ENCODE data around the gene SHC2. TPM values are rescaled to one million over a fixed set of nuclear protein-coding genes. Genes with fewer than 3 reads are reported as not detected.

Gene SHC2
- total RNA-seq, 1 donor from 2014 or later = 29.7 TPM

DNA sequence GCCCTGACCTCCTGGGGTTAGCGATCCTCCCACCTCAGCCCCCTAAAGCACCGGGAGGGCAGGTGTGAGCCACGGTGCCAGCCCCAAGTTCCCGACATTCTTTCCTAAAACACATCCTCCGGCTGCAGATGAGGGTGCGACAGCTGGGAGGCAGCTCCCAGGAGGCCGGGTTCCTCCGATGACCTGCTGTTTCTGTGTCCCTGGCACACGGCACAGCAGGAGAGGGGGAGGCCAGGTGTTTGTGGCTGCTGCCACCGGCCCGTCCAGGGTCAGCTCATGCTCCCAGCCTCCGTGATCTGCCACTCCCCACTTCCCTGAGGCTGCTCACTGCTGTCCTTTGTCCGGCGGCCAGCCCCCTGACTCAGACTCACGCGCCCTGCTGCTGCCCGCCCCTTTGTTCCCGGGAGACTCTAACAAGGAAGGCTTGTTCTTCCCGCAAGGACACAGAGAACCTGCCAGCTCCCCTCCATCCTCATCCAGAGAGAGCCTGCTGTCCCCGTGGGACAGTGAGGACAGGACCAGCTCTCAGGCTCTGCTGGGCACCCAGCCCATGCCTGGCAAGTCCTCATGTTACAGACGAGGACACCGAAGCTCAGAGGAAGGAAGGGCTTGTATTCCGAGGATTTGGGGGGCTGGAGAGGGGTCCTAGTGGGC, 24.9 kb upstream of the SHC2 start:
- Histone ChIP-seq H3K27ac (ENCODE audit: low read depth, low read length) (no peak overlapping the region), H3K4me2 (ENCODE audit: low read length) (peak overlapping the region; percentile 60), H4K20me1 (ENCODE audit: insufficient read depth, low read length) (no peaks in the 10 kb centered on the region), H3K36me3 (ENCODE audit: insufficient read depth, low read length) (no peaks in the 10 kb centered on the region), H3K79me2 (ENCODE audit: insufficient read depth, low read length) (no peaks in the 10 kb centered on the region), H3K4me1 (ENCODE audit: insufficient read depth, low read length) (peaks cover 15% of the 10 kb centered on the region), H3K9ac (ENCODE audit: low read length) (peak overlapping the region; percentile 61), H3K9me3 (ENCODE audit: insufficient read depth, low read depth, low read length) (peaks cover 5% of the 10 kb centered on the region), H3K4me3 (ENCODE audit: insufficient read depth, low read depth, low read length) (no peak overlapping the region), H2AFZ (ENCODE audit: low read depth, low read length) (peak overlapping the region; percentile 62), H3K27me3 (ENCODE audit: insufficient read depth, low read length) (no peaks in the 10 kb centered on the region)
- H3K27me3 Mint-ChIP-seq (ENCODE audit: low read depth, unreplicated experiment) = peaks cover 3% of the 10 kb centered on the region
- peak; percentile 45 for TF ChIP-seq EZH2 (IDR thresholded peaks at IDR 0.05; ENCODE audit: insufficient read depth, low read length)
- TF ChIP-seq, protein P1, sequence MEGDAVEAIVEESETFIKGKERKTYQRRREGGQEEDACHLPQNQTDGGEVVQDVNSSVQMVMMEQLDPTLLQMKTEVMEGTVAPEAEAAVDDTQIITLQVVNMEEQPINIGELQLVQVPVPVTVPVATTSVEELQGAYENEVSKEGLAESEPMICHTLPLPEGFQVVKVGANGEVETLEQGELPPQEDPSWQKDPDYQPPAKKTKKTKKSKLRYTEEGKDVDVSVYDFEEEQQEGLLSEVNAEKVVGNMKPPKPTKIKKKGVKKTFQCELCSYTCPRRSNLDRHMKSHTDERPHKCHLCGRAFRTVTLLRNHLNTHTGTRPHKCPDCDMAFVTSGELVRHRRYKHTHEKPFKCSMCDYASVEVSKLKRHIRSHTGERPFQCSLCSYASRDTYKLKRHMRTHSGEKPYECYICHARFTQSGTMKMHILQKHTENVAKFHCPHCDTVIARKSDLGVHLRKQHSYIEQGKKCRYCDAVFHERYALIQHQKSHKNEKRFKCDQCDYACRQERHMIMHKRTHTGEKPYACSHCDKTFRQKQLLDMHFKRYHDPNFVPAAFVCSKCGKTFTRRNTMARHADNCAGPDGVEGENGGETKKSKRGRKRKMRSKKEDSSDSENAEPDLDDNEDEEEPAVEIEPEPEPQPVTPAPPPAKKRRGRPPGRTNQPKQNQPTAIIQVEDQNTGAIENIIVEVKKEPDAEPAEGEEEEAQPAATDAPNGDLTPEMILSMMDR (IDR thresholded peaks at IDR 0.05; ENCODE audit: insufficient read depth, low read depth, low read length) = no peak
- peaks cover 12% of the 10 kb centered on the region for H3K4me1 Mint-ChIP-seq (ENCODE audit: low read depth, unreplicated experiment)
- no peaks in the 10 kb centered on the region for H3K9me3 Mint-ChIP-seq (ENCODE audit: unreplicated experiment)
- DNase-seq (ENCODE audit: low read depth) (peak; percentile 9), FAIRE-seq (no peak)
- H3K4me3 Mint-ChIP-seq (ENCODE audit: unreplicated experiment) = peak overlapping the region; percentile 57
- peak overlapping the region; percentile 26 for H3K27ac Mint-ChIP-seq (ENCODE audit: unreplicated experiment)
- H3K36me3 Mint-ChIP-seq (ENCODE audit: low read depth, unreplicated experiment) = peaks cover 2% of the 10 kb centered on the region

DNA sequence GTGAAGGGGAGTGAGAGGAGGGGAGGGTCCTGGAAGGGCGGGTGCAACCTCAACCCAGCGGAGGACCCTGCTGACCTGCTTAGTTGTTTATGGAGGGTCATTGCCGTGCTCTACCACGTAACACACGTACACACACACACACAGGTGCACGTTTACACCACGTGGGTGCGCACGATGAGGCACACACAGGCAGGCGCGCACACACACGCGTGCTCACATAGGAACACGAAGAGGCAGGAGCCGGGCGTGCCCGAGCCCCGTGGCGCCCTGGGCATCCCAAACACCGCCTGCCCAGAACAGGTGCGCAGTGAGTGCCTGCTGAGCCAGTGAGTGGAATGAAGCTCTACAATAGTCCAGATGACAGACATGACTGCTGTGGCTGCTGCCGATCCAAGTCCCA, 24.2 kb upstream of the SHC2 start:
- Histone ChIP-seq H3K79me2 (ENCODE audit: insufficient read depth, low read length) (no peaks in the 10 kb centered on the region), H3K4me2 (ENCODE audit: low read length) (no peak overlapping the region), H3K9me3 (ENCODE audit: insufficient read depth, low read depth, low read length) (peaks cover 12% of the 10 kb centered on the region), H4K20me1 (ENCODE audit: insufficient read depth, low read length) (no peaks in the 10 kb centered on the region), H3K9ac (ENCODE audit: low read length) (no peak overlapping the region), H3K27me3 (ENCODE audit: insufficient read depth, low read length) (no peaks in the 10 kb centered on the region), H3K4me3 (ENCODE audit: insufficient read depth, low read depth, low read length) (no peak overlapping the region), H3K27ac (ENCODE audit: low read depth, low read length) (no peak overlapping the region), H2AFZ (ENCODE audit: low read depth, low read length) (no peak overlapping the region), H3K36me3 (ENCODE audit: insufficient read depth, low read length) (no peaks in the 10 kb centered on the region), H3K4me1 (ENCODE audit: insufficient read depth, low read length) (peaks cover 15% of the 10 kb centered on the region)
- DNase-seq (ENCODE audit: low read depth) (no peak), FAIRE-seq (no peak)
- peaks cover 2% of the 10 kb centered on the region for H3K36me3 Mint-ChIP-seq (ENCODE audit: low read depth, unreplicated experiment)
- peak overlapping the region; percentile 26 for H3K27ac Mint-ChIP-seq (ENCODE audit: unreplicated experiment)
- H3K9me3 Mint-ChIP-seq (ENCODE audit: unreplicated experiment) = peaks cover 2% of the 10 kb centered on the region
- TF ChIP-seq EZH2 (IDR thresholded peaks at IDR 0.05; ENCODE audit: insufficient read depth, low read length) = no peak
- TF ChIP-seq, protein P1 (IDR thresholded peaks at IDR 0.05; ENCODE audit: insufficient read depth, low read depth, low read length) = no peak
- peaks cover 3% of the 10 kb centered on the region for H3K27me3 Mint-ChIP-seq (ENCODE audit: low read depth, unreplicated experiment)
- H3K4me1 Mint-ChIP-seq (ENCODE audit: low read depth, unreplicated experiment) = peaks cover 9% of the 10 kb centered on the region
- peak overlapping the region; percentile 14 for H3K4me3 Mint-ChIP-seq (ENCODE audit: unreplicated experiment)

DNA sequence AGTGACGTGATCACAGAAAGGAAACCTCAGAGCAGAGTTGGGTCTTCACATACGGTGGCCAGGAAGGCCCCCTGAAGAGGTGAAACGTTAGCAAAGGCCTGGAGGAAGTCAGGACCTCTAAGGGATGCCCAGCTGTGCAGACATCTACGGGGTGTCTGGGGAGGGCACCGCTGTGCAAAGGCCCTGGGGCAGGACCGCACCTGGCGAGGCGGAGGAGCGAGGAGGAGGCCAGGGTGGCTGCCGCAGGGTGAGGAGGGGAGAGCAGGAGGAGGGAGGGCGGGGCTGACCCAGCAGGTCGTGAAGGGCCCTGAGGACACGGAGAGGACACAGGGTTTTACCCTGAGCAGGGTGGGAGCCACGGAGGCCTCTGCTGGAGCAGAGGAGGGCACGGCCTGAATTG, 23.7 kb upstream of the SHC2 start:
- Histone ChIP-seq H3K79me2 (ENCODE audit: insufficient read depth, low read length) (no peaks in the 10 kb centered on the region), H3K9me3 (ENCODE audit: insufficient read depth, low read depth, low read length) (peaks cover 12% of the 10 kb centered on the region), H3K4me2 (ENCODE audit: low read length) (no peak overlapping the region), H2AFZ (ENCODE audit: low read depth, low read length) (no peak overlapping the region), H4K20me1 (ENCODE audit: insufficient read depth, low read length) (no peaks in the 10 kb centered on the region), H3K36me3 (ENCODE audit: insufficient read depth, low read length) (no peaks in the 10 kb centered on the region), H3K9ac (ENCODE audit: low read length) (no peak overlapping the region), H3K4me1 (ENCODE audit: insufficient read depth, low read length) (peaks cover 10% of the 10 kb centered on the region), H3K4me3 (ENCODE audit: insufficient read depth, low read depth, low read length) (no peak overlapping the region), H3K27ac (ENCODE audit: low read depth, low read length) (no peak overlapping the region), H3K27me3 (ENCODE audit: insufficient read depth, low read length) (no peaks in the 10 kb centered on the region)
- Mint-ChIP-seq H3K4me3 (ENCODE audit: unreplicated experiment) (no peak overlapping the region), H3K9me3 (ENCODE audit: unreplicated experiment) (peaks cover 2% of the 10 kb centered on the region), H3K36me3 (ENCODE audit: low read depth, unreplicated experiment) (peaks cover 4% of the 10 kb centered on the region), H3K27me3 (ENCODE audit: low read depth, unreplicated experiment) (peaks cover 3% of the 10 kb centered on the region), H3K27ac (ENCODE audit: unreplicated experiment) (no peak overlapping the region), H3K4me1 (ENCODE audit: low read depth, unreplicated experiment) (peaks cover 9% of the 10 kb centered on the region)
- no peak for TF ChIP-seq EZH2 (IDR thresholded peaks at IDR 0.05; ENCODE audit: insufficient read depth, low read length)
- TF ChIP-seq, protein P1 (IDR thresholded peaks at IDR 0.05; ENCODE audit: insufficient read depth, low read depth, low read length) = no peak
- DNase-seq (ENCODE audit: low read depth) = no peak
- no peak for FAIRE-seq
